ENCODE results near the gene KCTD3.

The KCTD3 gene

GRCh38 chr1:215566556-215567490 is at the start of gene KCTD3:
KCTD3 (plus strand) TSS chr1:215567304; CDS start chr1:215567686, 382 bp downstream.
- DNase-seq, result peak; percentile 95

GRCh38 chr1:215517441-215517891 is 49.6 kb upstream of the KCTD3 start:
- DNase-seq, result peak; percentile 78

- no peak for DNase-seq
Observed at GRCh38 chr1:215518594-215518993, 48.5 kb upstream of the KCTD3 start.

GRCh38 chr1:215521279-215521678 is 45.8 kb upstream of the KCTD3 start:
- no peak for DNase-seq

GRCh38 chr1:215523128-215523861 is 43.8 kb upstream of the KCTD3 start:
- peak; percentile 41 for DNase-seq

DNA sequence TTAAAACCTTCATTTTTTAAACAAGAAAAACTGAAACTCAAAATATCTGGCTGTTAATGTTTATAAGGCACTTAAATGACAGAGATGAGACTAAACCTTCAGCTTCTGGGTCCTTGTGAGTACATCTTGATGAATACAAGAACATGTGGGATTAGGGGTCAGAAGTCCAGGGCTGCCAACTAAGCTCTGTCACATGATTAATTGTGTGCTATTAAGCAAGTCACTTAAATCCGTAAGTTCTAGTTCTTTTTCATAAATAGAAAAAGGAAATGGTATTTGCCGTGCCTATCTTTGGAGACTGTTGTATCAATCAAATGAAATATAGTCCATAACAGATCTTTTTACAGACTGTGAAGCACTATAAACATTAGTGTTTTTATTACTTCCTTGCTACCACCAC is 43.2 kb upstream of the KCTD3 start:
- peak; percentile 71 for DNase-seq

DNA sequence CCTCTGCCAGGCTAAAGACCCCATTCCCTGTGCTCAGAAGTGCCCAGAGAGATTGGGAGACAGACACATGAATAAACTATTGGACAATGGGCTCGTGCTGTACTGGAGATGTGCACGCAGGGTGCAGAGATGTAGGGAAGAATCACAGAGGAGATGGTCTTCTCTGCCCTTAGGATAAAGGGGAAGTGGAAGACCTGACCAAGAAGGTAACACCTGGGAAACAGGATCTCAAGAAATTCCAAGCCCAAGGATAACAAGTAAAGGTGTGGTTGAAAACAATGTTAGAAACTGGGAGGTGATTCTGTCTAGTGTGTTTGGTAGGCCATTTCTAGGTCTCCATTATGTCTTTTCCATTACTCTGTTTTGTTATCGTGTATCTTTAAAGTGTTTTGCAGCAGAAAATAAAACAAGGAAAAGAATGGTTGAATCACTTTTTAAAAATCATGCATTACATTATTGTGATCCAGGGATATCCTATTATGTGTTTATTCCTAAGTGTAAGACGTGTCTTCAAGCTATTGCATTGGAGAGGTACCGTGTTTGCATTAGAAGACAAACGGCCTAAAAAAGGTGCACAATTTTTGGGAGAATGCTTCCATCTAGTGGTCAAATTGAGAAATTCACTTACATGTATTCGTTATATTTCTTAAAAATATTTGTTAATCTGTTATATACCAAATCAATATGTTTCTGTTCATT is 40.8 kb upstream of the KCTD3 start:
- DNase-seq, result peak; percentile 82

- no peak for DNase-seq
Observed at GRCh38 chr1:215526846-215527151, 40.3 kb upstream of the KCTD3 start.

GRCh38 chr1:215529111-215529510 is 38.0 kb upstream of the KCTD3 start:
- DNase-seq, result no peak

GRCh38 chr1:215529571-215529970 is 37.5 kb upstream of the KCTD3 start:
- no peak for DNase-seq

DNA sequence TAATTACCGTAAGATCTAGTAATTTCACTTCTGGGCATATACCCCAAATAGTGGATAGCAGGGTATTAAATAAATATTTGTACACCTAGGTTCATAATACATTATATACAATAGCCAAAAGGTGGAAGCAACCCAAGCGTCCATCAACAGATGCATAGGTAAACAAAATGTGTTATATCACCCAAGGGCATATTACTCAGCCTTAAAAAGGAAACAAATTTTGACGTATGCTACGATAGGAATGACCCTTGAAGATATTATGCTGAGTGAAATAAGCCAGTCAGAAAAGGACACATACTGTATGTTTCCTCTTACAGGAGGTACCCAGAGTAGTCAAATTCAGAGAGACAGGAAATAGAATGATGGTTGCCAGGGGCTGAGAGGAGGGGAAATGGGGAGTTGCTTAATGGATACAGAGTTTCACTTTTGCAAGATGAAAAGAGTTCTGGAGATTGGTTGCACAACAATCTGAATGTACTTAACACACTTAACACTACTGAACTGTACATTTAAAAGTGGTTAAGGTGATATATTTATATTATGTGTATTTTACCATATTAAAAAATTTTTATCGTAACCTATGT is 36.6 kb upstream of the KCTD3 start:
- no peak for DNase-seq

DNA sequence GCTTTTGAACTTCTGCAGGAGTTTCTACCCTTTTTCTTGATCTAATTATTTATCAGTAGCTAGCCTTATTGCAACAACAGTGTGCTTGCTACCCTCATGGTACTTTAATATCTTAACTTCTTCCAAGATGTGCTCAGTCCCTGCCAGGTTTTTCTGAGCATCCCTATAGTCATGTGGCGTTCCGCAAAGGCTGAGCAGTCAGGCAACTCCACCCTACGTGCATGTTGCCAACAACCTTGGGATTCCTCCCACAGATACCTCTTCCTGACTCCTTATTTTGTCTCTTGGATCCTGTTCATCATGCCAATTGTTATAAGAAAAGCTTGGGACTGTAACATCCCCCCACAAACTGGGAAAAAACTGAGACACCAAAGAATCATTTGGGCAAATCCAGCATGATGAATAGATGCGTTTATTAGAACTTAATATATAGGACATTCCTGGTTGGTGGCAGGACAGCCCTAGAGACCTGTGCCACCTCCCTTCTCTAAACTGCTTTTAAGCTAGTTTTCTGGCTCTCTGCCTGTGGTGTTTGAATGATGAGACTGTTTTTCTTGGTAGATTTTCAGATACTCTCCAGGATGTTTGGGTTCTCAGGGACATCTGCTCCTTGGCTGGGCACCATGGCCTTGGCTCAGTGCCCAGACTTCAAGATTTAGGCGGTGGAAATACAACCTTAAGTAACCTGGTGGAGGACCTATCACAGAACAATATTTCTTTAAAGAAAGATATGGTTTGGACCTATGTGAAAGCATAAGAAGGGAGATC is 27.1 kb upstream of the KCTD3 start:
- peak; percentile 97 for DNase-seq

- no peak for DNase-seq
Observed at GRCh38 chr1:215542301-215542700, 24.8 kb upstream of the KCTD3 start.

DNA sequence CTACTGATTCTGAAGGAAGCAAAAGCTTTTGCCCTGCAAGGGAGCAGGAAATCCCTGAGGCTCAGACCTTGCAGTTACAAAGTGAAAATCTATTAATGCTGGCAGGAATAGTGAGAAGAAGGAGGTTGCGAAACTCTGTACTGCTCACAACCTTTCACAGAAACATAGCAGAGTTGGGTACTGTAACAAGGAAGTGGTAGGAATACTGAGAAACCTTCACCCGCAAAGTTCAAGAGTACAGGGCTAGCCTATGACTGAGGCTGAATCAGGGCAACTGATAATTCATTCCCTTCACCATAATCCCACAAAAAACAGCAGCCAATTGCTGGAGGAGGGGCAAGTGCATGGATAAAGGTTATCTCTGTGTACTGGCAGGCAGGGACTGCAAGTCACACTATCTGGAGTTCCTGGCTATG is 23.9 kb upstream of the KCTD3 start:
- DNase-seq, result no peak

- DNase-seq, result no peak
Observed at GRCh38 chr1:215543806-215544205, 23.3 kb upstream of the KCTD3 start.

DNA sequence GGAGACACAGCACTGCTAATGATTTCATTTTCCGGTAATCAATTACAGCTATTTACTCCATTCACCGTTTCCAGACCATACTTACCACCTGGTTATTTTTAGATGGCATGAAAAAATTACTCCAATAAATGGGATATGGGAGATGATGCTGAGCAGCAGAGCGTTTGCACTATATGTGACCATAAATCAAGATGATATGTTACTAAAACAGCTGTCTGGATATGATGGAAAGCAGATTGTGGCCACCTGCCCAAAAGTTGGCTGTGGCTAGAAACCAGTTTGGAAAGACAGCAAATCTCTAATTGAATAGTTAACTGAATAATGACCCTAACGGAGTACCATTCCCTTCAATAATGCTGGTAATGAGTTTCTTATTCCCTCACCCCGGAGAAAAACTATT is 22.5 kb upstream of the KCTD3 start:
- DNase-seq, result no peak

GRCh38 chr1:215545096-215545495 is 22.0 kb upstream of the KCTD3 start:
- no peak for DNase-seq

- no peak for DNase-seq
Observed at GRCh38 chr1:215547011-215547410, 20.1 kb upstream of the KCTD3 start.

DNA sequence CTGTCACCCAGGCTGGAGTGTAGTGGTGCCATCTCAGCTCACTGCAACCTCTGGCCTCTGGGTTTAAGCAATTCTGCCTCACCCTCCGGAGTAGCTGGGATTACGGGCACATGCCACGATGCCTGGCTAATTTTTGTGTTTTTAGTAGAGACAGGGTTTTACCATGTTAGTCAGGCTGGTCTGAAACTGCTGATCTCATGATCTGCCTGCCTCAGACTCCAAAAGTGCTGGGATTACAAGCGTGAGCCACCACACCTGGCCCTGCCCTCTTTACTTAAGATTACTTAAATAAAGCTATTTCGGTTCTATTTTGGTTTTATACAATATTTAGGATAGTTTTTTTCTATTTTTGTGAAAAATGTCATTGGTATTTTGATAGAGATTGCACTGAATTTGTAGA is 15.3 kb upstream of the KCTD3 start:
- no peak for DNase-seq

DNA sequence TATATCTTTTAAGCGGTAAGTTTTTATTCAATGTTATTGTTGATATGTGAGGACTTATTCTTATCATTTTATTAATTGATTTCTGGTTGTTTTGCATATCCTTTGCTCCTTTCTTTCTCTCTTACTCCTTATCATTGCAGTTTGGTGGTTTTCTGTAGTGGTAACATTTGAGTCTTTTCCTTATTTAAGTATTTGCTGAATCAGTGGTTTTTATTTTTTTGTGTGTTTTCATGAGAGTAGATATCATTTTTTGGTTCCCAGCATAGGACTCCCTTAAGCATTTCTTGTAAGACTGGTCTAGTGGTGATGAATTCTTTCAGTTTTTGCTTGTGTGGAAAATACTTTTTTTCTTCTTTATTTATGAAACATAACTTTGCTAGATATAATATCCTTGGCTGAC is 12.2 kb upstream of the KCTD3 start:
- DNase-seq, result no peak

DNA sequence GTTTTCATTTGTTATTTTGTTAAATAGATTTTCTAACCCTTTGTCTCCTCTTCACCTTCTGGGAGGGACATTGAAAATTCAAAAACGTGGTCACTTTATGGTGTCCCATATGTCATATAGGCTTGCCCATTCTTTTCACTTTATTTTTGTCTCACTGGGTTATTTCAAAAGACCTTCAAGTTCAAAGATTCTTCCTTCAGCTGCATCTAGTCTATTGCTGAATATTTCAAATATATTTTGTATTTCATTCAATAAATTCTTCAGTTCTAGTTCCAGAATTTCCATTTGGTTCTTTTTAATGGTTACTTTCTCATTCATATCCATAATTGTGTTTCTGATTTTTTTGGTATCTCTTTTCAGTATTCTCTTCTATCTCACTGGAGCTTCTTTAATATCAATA is 11.6 kb upstream of the KCTD3 start:
- DNase-seq, result no peak

DNA sequence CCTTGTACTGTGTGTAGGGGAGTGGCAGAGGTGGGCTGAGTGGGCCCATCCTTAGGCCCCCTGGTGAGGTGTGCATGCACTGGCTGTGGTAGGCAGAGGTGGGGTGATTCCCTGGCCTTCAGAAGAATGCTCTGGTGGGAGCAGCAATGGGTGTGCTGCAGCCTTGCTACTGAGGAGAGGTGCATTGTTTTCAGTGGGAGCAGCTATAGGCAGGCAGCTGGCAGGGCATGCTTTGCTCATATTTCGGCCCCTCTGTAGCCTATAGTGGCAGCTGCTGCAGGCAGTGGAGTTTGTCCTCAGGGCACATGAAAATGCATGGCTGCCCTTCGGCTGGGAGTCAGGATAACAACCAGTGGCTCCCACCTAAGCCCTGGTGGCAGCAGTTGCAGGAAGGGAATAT is 10.1 kb upstream of the KCTD3 start:
- DNase-seq, result no peak
